GM23338 (cell line): ENCODE measurements around the gene UTP18. TPM values are rescaled to one million over a fixed set of nuclear protein-coding genes. Genes with fewer than 3 reads are reported as not detected.

ENCODE experiments used
- ATAC-seq: fragments of 200-7000 bp; cut with Tn5 transposase; 3 replicates; pipeline ENCODE4 v1.9.1; 2020
- DNase-seq: peaks from one replicate; pipeline ENCODE4 v3.0.0-alpha.2; 2015; ENCODE audit warnings: low spot score
- H2AFZ ChIP-seq: fragments of 200-600 bp; sonication (generic); 2 replicates; pipeline ENCODE4 v1.8.0; 2016; ENCODE audit warnings: antibody characterized with exemption, mild to moderate bottlenecking, moderate library complexity
- H3F3A ChIP-seq: fragments of 200-600 bp; sonication (generic); replicated peaks from 2 replicates; pipeline ENCODE4 v1.8.0; 2017; ENCODE audit warnings: antibody characterized with exemption, mixed run types, low read depth
- H3K27ac ChIP-seq: fragments of 200-600 bp; sonication (generic); 2 replicates; pipeline ENCODE4 v1.6.1; 2016; ENCODE audit warnings: low read depth
- H3K27me3 ChIP-seq: fragments of 200-600 bp; sonication (generic); 2 replicates; pipeline ENCODE4 v1.8.0; 2016; ENCODE audit warnings: mild to moderate bottlenecking, mixed run types, moderate library complexity; ENCODE audit not compliant: insufficient read depth
- H3K36me3 ChIP-seq: fragments of 200-600 bp; sonication (generic); 2 replicates; pipeline ENCODE4 v1.8.0; 2016; ENCODE audit warnings: mild to moderate bottlenecking; ENCODE audit not compliant: insufficient read depth
- H3K4me1 ChIP-seq: fragments of 200-600 bp; sonication (generic); 2 replicates; pipeline ENCODE4 v1.8.0; 2016; ENCODE audit warnings: mild to moderate bottlenecking, moderate library complexity; ENCODE audit not compliant: insufficient read depth
- H3K4me2 ChIP-seq: fragments of 200-600 bp; sonication (generic); 2 replicates; pipeline ENCODE4 v1.7.1; 2017; ENCODE audit warnings: mixed run types
- H3K4me3 ChIP-seq: fragments of 200-600 bp; sonication (generic); 2 replicates; pipeline ENCODE4 v1.6.1; 2016; ENCODE audit warnings: mixed run types
- H3K79me2 ChIP-seq: fragments of 200-600 bp; sonication (generic); replicated peaks from 2 replicates; pipeline ENCODE4 v1.8.0; 2017; ENCODE audit warnings: mild to moderate bottlenecking; ENCODE audit not compliant: insufficient read depth
- H3K9me2 ChIP-seq: fragments of 200-600 bp; sonication (generic); 2 replicates; pipeline ENCODE4 v1.8.0; 2017; ENCODE audit not compliant: insufficient read depth
- H4K20me1 ChIP-seq: fragments of 200-600 bp; sonication (generic); replicated peaks from 2 replicates; pipeline ENCODE4 v1.8.0; 2017; ENCODE audit warnings: mild to moderate bottlenecking; ENCODE audit not compliant: insufficient read depth
- H3K27ac Mint-ChIP-seq: 2 replicates; pipeline ENCODE4 v1.8.0; 2020; ENCODE audit warnings: inconsistent platforms, mild to moderate bottlenecking, moderate library complexity, mixed read lengths
- H3K27me3 Mint-ChIP-seq: 3 replicates; pipeline ENCODE4 v1.8.0; 2022; ENCODE audit warnings: low read depth, mild to moderate bottlenecking, moderate library complexity, mixed read lengths, inconsistent platforms; ENCODE audit not compliant: insufficient read depth, poor library complexity
- H3K36me3 Mint-ChIP-seq: 3 replicates; pipeline ENCODE4 v1.8.0; 2021; ENCODE audit warnings: low read depth, mild to moderate bottlenecking, inconsistent platforms, moderate library complexity, mixed read lengths
- H3K4me1 Mint-ChIP-seq: 3 replicates; pipeline ENCODE4 v1.8.0; 2020; ENCODE audit warnings: mild to moderate bottlenecking, inconsistent platforms, mixed read lengths
- H3K4me3 Mint-ChIP-seq: 3 replicates; pipeline ENCODE4 v1.8.0; 2021; ENCODE audit warnings: moderate library complexity, mild to moderate bottlenecking, inconsistent platforms, mixed read lengths
- H3K9me3 Mint-ChIP-seq: 3 replicates; pipeline ENCODE4 v1.8.0; 2020; ENCODE audit warnings: moderate library complexity, mild to moderate bottlenecking, inconsistent platforms, mixed read lengths
- CREB1 ChIP-seq: fragments of 250-450 bp; sonication (Bioruptor Pico); IDR thresholded peaks from 2 replicates; pipeline ENCODE4 v1.5.0; 2020; ENCODE audit warnings: low read depth, mild to moderate bottlenecking, moderate library complexity
- ETS1 ChIP-seq: IDR thresholded peaks from 2 replicates; pipeline ENCODE4 v1.6.1; 2016; ENCODE audit warnings: antibody characterized with exemption
- EZH2 ChIP-seq: fragments of 200-600 bp; sonication (generic); IDR thresholded peaks from one replicate; pipeline ENCODE4 v1.8.0; 2017; ENCODE audit warnings: antibody characterized with exemption, mild to moderate bottlenecking, low read depth; ENCODE audit not compliant: unreplicated experiment
- EZH2phosphoT487 ChIP-seq: fragments of 200-600 bp; sonication (generic); IDR thresholded peaks from one replicate; pipeline ENCODE4 v1.8.1; 2018; ENCODE audit warnings: antibody characterized with exemption; ENCODE audit not compliant: unreplicated experiment
- JUNB ChIP-seq: IDR thresholded peaks from one replicate; pipeline ENCODE4 v1.6.1; 2016; ENCODE audit warnings: antibody characterized with exemption; ENCODE audit not compliant: unreplicated experiment
- NANOG ChIP-seq: IDR thresholded peaks from 2 replicates; pipeline ENCODE4 v1.6.1; 2016; ENCODE audit warnings: antibody characterized with exemption, borderline replicate concordance
- POLR2AphosphoS5 ChIP-seq: IDR thresholded peaks from 2 replicates; pipeline ENCODE4 v1.6.1; 2016; ENCODE audit warnings: antibody characterized with exemption, low read depth
- STAT1 ChIP-seq: IDR thresholded peaks from one replicate; pipeline ENCODE4 v1.6.1; 2016; ENCODE audit warnings: antibody characterized with exemption; ENCODE audit not compliant: unreplicated experiment
- ZNF114 ChIP-seq: fragments of 250-450 bp; sonication (Bioruptor Pico); IDR thresholded peaks from 2 replicates; pipeline ENCODE4 v1.5.0; 2020; ENCODE audit warnings: mild to moderate bottlenecking, moderate library complexity
- ZNF331 ChIP-seq: fragments of 250-450 bp; sonication (Bioruptor Pico); IDR thresholded peaks from 2 replicates; pipeline ENCODE4 v1.5.0; 2020; ENCODE audit warnings: low read depth, mild to moderate bottlenecking, moderate library complexity
- polyA plus RNA-seq: library from polyadenylated mRNA; unstranded; fragments of >200 nt; fragmentation: Nextera tagmentation; extraction: Ambion mirVana; gene quantifications from 2 replicates; pipeline ENCODE4 v1.2.1, GENCODE V29; 2016
- total RNA-seq: library from RNA; depleted of rRNA; stranded (reverse); fragments of >200 nt; shearing (Covaris generic); gene quantifications from 2 replicates; pipeline ENCODE4 v1.2.3, GENCODE V29; 2014
- TF ChIP-seq, protein P1 (sequence below): fragments of 250-450 bp; sonication (Bioruptor Pico); IDR thresholded peaks from 2 replicates; pipeline ENCODE4 v1.5.0; 2020; ENCODE audit warnings: mild to moderate bottlenecking, moderate library complexity
- TF ChIP-seq, protein P2 (sequence below): IDR thresholded peaks from one replicate; pipeline ENCODE4 v1.6.1; 2018; ENCODE audit warnings: antibody characterized with exemption; ENCODE audit not compliant: unreplicated experiment
- TF ChIP-seq, protein P3 (sequence below), 2 experiments: fragments of 200-600 bp in 1 of 2; sonication (generic) in 1 of 2; conservative IDR thresholded peaks; 2 replicates each; pipeline versions ENCODE4 v1.5.1 to v1.6.1; 2016 to 2017; ENCODE audit warnings: antibody characterized with exemption in 2 of 2, low read depth in 2 of 2, mild to moderate bottlenecking in 2 of 2, moderate library complexity in 1 of 2

Gene UTP18
- total and polyA plus RNA-seq, 2 experiments from 2014 or later, result 79.4 to 87.9 TPM

GRCh38 chr17:51289696-51290111 lies 29.4 kb downstream of the UTP18 start:
- no peaks in the 10 kb centered on the region for H3K9me3 Mint-ChIP-seq
- Histone ChIP-seq H2AFZ (no peak overlapping the region), H3K4me3 (no peak overlapping the region), H3K4me2 (no peak overlapping the region), H3K4me1 (peaks cover 9% of the 10 kb centered on the region; the same call in 1 of the 2 replicates), H3K27ac (no peak overlapping the region), H3K79me2 (0 out of 2 replicates have a peak, but pooled peaks cover 13% of the 10 kb centered on the region), H3K36me3 (peaks cover 46% of the 10 kb centered on the region), H4K20me1 (peaks cover 7% of the 10 kb centered on the region), H3F3A (no peaks in the 10 kb centered on the region), H3K27me3 (no peaks in the 10 kb centered on the region), H3K9me2 (no peaks in the 10 kb centered on the region)
- ATAC-seq (no peak), DNase-seq (no peak)
- peaks cover 6% of the 10 kb centered on the region for H3K4me1 Mint-ChIP-seq
- no peak overlapping the region for H3K27ac Mint-ChIP-seq
- no peak overlapping the region for H3K4me3 Mint-ChIP-seq
- no peaks in the 10 kb centered on the region for H3K27me3 Mint-ChIP-seq
- H3K36me3 Mint-ChIP-seq, result peaks cover 78% of the 10 kb centered on the region
- TF ChIP-seq ZNF331 (CRISPR knock-in tag) (no peak), STAT1 (no peak), EZH2 (no peak), ZNF114 (no peak), JUNB (no peak), ETS1 (no peak), NANOG (no peak), POLR2AphosphoS5 (no peak), EZH2phosphoT487 (no peak), CREB1 (CRISPR knock-in tag) (no peak)
- TF ChIP-seq, protein P1, sequence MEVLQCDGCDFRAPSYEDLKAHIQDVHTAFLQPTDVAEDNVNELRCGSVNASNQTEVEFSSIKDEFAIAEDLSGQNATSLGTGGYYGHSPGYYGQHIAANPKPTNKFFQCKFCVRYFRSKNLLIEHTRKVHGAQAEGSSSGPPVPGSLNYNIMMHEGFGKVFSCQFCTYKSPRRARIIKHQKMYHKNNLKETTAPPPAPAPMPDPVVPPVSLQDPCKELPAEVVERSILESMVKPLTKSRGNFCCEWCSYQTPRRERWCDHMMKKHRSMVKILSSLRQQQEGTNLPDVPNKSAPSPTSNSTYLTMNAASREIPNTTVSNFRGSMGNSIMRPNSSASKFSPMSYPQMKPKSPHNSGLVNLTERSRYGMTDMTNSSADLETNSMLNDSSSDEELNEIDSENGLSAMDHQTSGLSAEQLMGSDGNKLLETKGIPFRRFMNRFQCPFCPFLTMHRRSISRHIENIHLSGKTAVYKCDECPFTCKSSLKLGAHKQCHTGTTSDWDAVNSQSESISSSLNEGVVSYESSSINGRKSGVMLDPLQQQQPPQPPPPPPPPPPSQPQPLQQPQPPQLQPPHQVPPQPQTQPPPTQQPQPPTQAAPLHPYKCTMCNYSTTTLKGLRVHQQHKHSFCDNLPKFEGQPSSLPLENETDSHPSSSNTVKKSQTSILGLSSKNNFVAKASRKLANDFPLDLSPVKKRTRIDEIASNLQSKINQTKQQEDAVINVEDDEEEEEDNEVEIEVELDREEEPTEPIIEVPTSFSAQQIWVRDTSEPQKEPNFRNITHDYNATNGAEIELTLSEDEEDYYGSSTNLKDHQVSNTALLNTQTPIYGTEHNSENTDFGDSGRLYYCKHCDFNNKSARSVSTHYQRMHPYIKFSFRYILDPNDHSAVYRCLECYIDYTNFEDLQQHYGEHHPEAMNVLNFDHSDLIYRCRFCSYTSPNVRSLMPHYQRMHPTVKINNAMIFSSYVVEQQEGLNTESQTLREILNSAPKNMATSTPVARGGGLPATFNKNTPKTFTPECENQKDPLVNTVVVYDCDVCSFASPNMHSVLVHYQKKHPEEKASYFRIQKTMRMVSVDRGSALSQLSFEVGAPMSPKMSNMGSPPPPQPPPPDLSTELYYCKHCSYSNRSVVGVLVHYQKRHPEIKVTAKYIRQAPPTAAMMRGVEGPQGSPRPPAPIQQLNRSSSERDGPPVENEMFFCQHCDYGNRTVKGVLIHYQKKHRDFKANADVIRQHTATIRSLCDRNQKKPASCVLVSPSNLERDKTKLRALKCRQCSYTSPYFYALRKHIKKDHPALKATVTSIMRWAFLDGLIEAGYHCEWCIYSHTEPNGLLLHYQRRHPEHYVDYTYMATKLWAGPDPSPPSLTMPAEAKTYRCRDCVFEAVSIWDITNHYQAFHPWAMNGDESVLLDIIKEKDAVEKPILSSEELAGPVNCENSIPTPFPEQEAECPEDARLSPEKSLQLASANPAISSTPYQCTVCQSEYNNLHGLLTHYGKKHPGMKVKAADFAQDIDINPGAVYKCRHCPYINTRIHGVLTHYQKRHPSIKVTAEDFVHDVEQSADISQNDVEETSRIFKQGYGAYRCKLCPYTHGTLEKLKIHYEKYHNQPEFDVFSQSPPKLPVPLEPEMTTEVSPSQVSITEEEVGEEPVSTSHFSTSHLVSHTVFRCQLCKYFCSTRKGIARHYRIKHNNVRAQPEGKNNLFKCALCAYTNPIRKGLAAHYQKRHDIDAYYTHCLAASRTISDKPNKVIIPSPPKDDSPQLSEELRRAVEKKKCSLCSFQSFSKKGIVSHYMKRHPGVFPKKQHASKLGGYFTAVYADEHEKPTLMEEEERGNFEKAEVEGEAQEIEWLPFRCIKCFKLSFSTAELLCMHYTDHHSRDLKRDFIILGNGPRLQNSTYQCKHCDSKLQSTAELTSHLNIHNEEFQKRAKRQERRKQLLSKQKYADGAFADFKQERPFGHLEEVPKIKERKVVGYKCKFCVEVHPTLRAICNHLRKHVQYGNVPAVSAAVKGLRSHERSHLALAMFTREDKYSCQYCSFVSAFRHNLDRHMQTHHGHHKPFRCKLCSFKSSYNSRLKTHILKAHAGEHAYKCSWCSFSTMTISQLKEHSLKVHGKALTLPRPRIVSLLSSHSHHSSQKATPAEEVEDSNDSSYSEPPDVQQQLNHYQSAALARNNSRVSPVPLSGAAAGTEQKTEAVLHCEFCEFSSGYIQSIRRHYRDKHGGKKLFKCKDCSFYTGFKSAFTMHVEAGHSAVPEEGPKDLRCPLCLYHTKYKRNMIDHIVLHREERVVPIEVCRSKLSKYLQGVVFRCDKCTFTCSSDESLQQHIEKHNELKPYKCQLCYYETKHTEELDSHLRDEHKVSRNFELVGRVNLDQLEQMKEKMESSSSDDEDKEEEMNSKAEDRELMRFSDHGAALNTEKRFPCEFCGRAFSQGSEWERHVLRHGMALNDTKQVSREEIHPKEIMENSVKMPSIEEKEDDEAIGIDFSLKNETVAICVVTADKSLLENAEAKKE (CRISPR knock-in tag), result no peak
- TF ChIP-seq, protein P2, sequence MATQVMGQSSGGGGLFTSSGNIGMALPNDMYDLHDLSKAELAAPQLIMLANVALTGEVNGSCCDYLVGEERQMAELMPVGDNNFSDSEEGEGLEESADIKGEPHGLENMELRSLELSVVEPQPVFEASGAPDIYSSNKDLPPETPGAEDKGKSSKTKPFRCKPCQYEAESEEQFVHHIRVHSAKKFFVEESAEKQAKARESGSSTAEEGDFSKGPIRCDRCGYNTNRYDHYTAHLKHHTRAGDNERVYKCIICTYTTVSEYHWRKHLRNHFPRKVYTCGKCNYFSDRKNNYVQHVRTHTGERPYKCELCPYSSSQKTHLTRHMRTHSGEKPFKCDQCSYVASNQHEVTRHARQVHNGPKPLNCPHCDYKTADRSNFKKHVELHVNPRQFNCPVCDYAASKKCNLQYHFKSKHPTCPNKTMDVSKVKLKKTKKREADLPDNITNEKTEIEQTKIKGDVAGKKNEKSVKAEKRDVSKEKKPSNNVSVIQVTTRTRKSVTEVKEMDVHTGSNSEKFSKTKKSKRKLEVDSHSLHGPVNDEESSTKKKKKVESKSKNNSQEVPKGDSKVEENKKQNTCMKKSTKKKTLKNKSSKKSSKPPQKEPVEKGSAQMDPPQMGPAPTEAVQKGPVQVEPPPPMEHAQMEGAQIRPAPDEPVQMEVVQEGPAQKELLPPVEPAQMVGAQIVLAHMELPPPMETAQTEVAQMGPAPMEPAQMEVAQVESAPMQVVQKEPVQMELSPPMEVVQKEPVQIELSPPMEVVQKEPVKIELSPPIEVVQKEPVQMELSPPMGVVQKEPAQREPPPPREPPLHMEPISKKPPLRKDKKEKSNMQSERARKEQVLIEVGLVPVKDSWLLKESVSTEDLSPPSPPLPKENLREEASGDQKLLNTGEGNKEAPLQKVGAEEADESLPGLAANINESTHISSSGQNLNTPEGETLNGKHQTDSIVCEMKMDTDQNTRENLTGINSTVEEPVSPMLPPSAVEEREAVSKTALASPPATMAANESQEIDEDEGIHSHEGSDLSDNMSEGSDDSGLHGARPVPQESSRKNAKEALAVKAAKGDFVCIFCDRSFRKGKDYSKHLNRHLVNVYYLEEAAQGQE, result no peak
- TF ChIP-seq, protein P3, sequence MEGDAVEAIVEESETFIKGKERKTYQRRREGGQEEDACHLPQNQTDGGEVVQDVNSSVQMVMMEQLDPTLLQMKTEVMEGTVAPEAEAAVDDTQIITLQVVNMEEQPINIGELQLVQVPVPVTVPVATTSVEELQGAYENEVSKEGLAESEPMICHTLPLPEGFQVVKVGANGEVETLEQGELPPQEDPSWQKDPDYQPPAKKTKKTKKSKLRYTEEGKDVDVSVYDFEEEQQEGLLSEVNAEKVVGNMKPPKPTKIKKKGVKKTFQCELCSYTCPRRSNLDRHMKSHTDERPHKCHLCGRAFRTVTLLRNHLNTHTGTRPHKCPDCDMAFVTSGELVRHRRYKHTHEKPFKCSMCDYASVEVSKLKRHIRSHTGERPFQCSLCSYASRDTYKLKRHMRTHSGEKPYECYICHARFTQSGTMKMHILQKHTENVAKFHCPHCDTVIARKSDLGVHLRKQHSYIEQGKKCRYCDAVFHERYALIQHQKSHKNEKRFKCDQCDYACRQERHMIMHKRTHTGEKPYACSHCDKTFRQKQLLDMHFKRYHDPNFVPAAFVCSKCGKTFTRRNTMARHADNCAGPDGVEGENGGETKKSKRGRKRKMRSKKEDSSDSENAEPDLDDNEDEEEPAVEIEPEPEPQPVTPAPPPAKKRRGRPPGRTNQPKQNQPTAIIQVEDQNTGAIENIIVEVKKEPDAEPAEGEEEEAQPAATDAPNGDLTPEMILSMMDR (conservative IDR thresholded peaks at IDR 0.05; ENCODE audit: low read depth in 2 of 2), result no peak
